HCT116 (cell line): Measurements from ENCODE around the gene PPP1R15A.
"Not testable (repeated sequence)": the region's sequence is repeated elsewhere in the genome, so short reads cannot be mapped to it uniquely, and the experiment has no call there.

Source experiments
- POLR2A ChIP-seq: IDR thresholded peaks from 2 replicates; pipeline ENCODE4 v1.7.0; 2011; ENCODE audit warnings: borderline replicate concordance; ENCODE audit not compliant: insufficient read depth, insufficient read length; ENCODE audit errors: extremely low read depth
- ZNF274 ChIP-seq: fragments of 200-500 bp; sonication (Bioruptor generic); IDR thresholded peaks from 2 replicates; pipeline ENCODE4 v1.6.1; 2014; ENCODE audit warnings: mild to moderate bottlenecking, low read depth, low read length, inconsistent platforms
- TF ChIP-seq, protein P1 (sequence below), 3 experiments: fragments of 200-600 bp in 1 of 3; sonication (generic) in 1 of 3; IDR thresholded peaks in 2 of 3; conservative IDR thresholded peaks in 1 of 3; 2 replicates each; pipeline ENCODE4 v1.5.1; 2012 to 2017; ENCODE audit warnings: low read depth in 2 of 3, low read length in 2 of 3, antibody characterized with exemption in 1 of 3, borderline replicate concordance in 1 of 3, control low read depth in 1 of 3, mild to moderate bottlenecking in 1 of 3, mixed read lengths in 1 of 3, mixed run types in 1 of 3, moderate library complexity in 1 of 3; ENCODE audit not compliant: insufficient read depth in 1 of 3

DNA sequence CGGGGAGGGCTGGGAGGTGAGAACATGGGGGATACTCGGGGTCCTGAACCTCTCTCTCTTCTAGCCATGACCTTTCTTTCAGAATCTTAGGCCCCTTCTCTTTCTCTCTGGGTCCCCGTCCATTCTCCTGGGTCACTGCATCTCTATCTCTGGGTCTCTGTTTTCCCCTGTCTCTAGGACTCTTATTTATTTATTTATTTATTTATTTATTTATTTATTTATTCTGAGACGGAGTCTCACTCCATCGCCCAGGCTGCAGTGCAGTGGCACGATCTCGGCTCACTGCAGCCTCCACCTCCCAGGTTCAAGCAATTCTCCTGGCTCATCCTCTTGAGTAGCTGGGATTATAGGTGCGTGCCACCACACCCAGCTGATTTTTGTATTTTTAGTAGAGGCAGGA lies 47.0 kb downstream of the PPP1R15A start:
- not testable (repeated sequence) for TF ChIP-seq POLR2A, ZNF274
- TF ChIP-seq, protein P1, sequence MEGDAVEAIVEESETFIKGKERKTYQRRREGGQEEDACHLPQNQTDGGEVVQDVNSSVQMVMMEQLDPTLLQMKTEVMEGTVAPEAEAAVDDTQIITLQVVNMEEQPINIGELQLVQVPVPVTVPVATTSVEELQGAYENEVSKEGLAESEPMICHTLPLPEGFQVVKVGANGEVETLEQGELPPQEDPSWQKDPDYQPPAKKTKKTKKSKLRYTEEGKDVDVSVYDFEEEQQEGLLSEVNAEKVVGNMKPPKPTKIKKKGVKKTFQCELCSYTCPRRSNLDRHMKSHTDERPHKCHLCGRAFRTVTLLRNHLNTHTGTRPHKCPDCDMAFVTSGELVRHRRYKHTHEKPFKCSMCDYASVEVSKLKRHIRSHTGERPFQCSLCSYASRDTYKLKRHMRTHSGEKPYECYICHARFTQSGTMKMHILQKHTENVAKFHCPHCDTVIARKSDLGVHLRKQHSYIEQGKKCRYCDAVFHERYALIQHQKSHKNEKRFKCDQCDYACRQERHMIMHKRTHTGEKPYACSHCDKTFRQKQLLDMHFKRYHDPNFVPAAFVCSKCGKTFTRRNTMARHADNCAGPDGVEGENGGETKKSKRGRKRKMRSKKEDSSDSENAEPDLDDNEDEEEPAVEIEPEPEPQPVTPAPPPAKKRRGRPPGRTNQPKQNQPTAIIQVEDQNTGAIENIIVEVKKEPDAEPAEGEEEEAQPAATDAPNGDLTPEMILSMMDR (IDR thresholded peaks at IDR 0.05 in 2 of 3, conservative IDR thresholded peaks at IDR 0.05 in 1 of 3; ENCODE audit: borderline replicate concordance in 1 of 3, insufficient read depth in 1 of 3, low read depth in 2 of 3, low read length in 2 of 3) = not testable (repeated sequence)
